Astrocyte (in vitro differentiated cells and primary cell): ENCODE data around the gene FOXD1. TPM values are rescaled to one million over a fixed set of nuclear protein-coding genes. Genes with fewer than 3 reads are reported as not detected.

Experiments used
- DNase-seq: peaks from one replicate; pipeline ENCODE4 v3.0.0-alpha.2; 2010; ENCODE audit warnings: low read depth
- FAIRE-seq: peaks from 2 replicates; lab custom pipeline; 2011; peaks lifted over from hg19 to GRCh38; lab: Jason Lieb, UNC
- H2AFZ ChIP-seq: 2 replicates; pipeline ENCODE4 v1.6.0; 2012; ENCODE audit warnings: low read depth, low read length, inconsistent platforms
- H3K27ac ChIP-seq: 2 replicates; pipeline ENCODE4 v1.5.1; 2011; ENCODE audit warnings: low read depth, low read length, inconsistent platforms
- H3K27me3 ChIP-seq: 2 replicates; pipeline ENCODE4 v1.6.0; 2011; ENCODE audit warnings: low read length, inconsistent platforms; ENCODE audit not compliant: insufficient read depth
- H3K36me3 ChIP-seq: 2 replicates; pipeline ENCODE4 v1.5.1; 2011; ENCODE audit warnings: low read length, inconsistent platforms; ENCODE audit not compliant: insufficient read depth
- H3K4me1 ChIP-seq: 2 replicates; pipeline ENCODE4 v1.5.1; 2011; ENCODE audit warnings: low read length, inconsistent platforms; ENCODE audit not compliant: insufficient read depth
- H3K4me2 ChIP-seq: 2 replicates; pipeline ENCODE4 v1.6.0; 2012; ENCODE audit warnings: low read length, inconsistent platforms
- H3K4me3 ChIP-seq: 2 replicates; pipeline ENCODE4 v1.5.1; 2011; ENCODE audit warnings: low read depth, mild to moderate bottlenecking, low read length, inconsistent platforms; ENCODE audit not compliant: insufficient read depth
- H3K79me2 ChIP-seq: 2 replicates; pipeline ENCODE4 v1.6.0; 2012; ENCODE audit warnings: mild to moderate bottlenecking, low read length, inconsistent platforms; ENCODE audit not compliant: insufficient read depth
- H3K9ac ChIP-seq: 2 replicates; pipeline ENCODE4 v1.6.0; 2012; ENCODE audit warnings: mild to moderate bottlenecking, low read length, inconsistent platforms
- H3K9me3 ChIP-seq: 2 replicates; pipeline ENCODE4 v1.5.1; 2012; ENCODE audit warnings: low read depth, mild to moderate bottlenecking, low read length, inconsistent platforms; ENCODE audit not compliant: insufficient read depth
- H4K20me1 ChIP-seq: 2 replicates; pipeline ENCODE4 v1.6.0; 2012; ENCODE audit warnings: low read length, inconsistent platforms; ENCODE audit not compliant: insufficient read depth
- H3K27ac Mint-ChIP-seq: one replicate; pipeline ENCODE4 v1.8.0; 2021; ENCODE audit warnings: mild to moderate bottlenecking, mixed read lengths; ENCODE audit not compliant: unreplicated experiment
- H3K27me3 Mint-ChIP-seq: one replicate; pipeline ENCODE4 v1.8.0; 2021; ENCODE audit warnings: low read depth, mixed read lengths; ENCODE audit not compliant: unreplicated experiment
- H3K36me3 Mint-ChIP-seq: one replicate; pipeline ENCODE4 v1.8.0; 2021; ENCODE audit warnings: low read depth, mixed read lengths; ENCODE audit not compliant: unreplicated experiment
- H3K4me1 Mint-ChIP-seq: one replicate; pipeline ENCODE4 v1.8.0; 2021; ENCODE audit warnings: low read depth, mixed read lengths; ENCODE audit not compliant: unreplicated experiment
- H3K4me3 Mint-ChIP-seq: one replicate; pipeline ENCODE4 v1.8.0; 2021; ENCODE audit warnings: mild to moderate bottlenecking, moderate library complexity, mixed read lengths; ENCODE audit not compliant: unreplicated experiment
- H3K9me3 Mint-ChIP-seq: one replicate; pipeline ENCODE4 v1.8.0; 2021; ENCODE audit warnings: mild to moderate bottlenecking, mixed read lengths; ENCODE audit not compliant: unreplicated experiment
- CTCF ChIP-seq: IDR thresholded peaks from 2 replicates; pipeline ENCODE4 v1.5.1; 2011; ENCODE audit warnings: low read depth, mild to moderate bottlenecking, inconsistent platforms, low read length, moderate library complexity; ENCODE audit not compliant: insufficient read depth
- EZH2 ChIP-seq: IDR thresholded peaks from 2 replicates; pipeline ENCODE4 v1.6.1; 2012; ENCODE audit warnings: mild to moderate bottlenecking, low read length, inconsistent platforms; ENCODE audit not compliant: insufficient read depth
- total RNA-seq: library from RNA; stranded (reverse); gene quantifications from 2 replicates; pipeline ENCODE4 v1.2.1, GENCODE V29; 2021

The FOXD1 gene
- total RNA-seq, 1 donor from 2014 or later, result 16.9 TPM

DNA sequence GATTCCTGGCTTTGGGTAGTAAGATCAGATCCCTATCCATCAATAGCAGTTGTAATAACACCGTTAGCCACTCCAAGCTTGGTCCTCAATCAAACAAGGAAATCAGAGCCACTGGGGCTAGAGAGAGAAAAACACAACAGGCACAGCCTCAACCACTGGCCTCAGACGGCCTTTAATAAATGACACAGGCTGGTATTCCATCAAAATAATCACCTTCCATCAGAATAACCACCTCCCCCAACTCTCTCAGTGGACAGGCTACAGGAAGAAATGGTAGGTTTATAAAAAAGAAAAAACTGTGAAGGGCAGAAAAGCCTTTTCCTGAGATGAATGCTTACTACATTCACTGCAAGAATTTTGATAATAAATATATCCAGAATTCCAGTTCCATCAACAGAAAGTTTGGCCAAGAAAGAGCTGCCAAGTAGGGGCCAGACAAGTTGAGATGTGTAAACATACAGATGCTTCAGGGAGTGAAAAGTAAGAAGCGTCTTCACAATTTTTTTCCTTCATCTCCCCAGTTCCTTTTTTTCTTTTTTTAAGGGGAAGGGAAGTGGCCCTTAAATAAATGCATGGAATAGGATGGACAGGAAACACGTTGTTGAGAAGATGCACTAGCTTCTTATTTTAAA is 5.5 kb downstream of the FOXD1 start:
- no peak for FAIRE-seq
- H2AFZ ChIP-seq, result no peak overlapping the region
- no peak overlapping the region for H3K27ac ChIP-seq
- H3K4me2 ChIP-seq, result peak overlapping the region; percentile 83
- H4K20me1 ChIP-seq, result peaks cover 36% of the 10 kb centered on the region
- peaks cover 3% of the 10 kb centered on the region for H3K36me3 ChIP-seq
- peaks cover 19% of the 10 kb centered on the region for H3K9me3 Mint-ChIP-seq
- DNase-seq, result peak; percentile 56
- H3K9ac ChIP-seq, result no peak overlapping the region
- H3K4me3 ChIP-seq, result no peak overlapping the region
- no peak overlapping the region for H3K4me3 Mint-ChIP-seq
- peaks cover 70% of the 10 kb centered on the region for H3K79me2 ChIP-seq
- no peak for TF ChIP-seq CTCF
- TF ChIP-seq EZH2, result no peak
- H3K4me1 ChIP-seq, result peaks cover 39% of the 10 kb centered on the region
- peaks cover 3% of the 10 kb centered on the region for H3K4me1 Mint-ChIP-seq
- H3K27me3 ChIP-seq, result no peaks in the 10 kb centered on the region
- H3K9me3 ChIP-seq, result no peaks in the 10 kb centered on the region
- peaks cover 5% of the 10 kb centered on the region for H3K36me3 Mint-ChIP-seq
- peak overlapping the region; percentile 26 for H3K27ac Mint-ChIP-seq
- peaks cover 73% of the 10 kb centered on the region for H3K27me3 Mint-ChIP-seq

GRCh38 chr5:73442231-73442811 is 6.3 kb downstream of the FOXD1 start:
- Mint-ChIP-seq H3K27ac (no peak overlapping the region), H3K27me3 (peaks cover 79% of the 10 kb centered on the region), H3K4me3 (no peak overlapping the region), H3K4me1 (peaks cover 8% of the 10 kb centered on the region), H3K36me3 (peaks cover 5% of the 10 kb centered on the region), H3K9me3 (peaks cover 21% of the 10 kb centered on the region)
- no peak overlapping the region for H3K27ac ChIP-seq
- no peak overlapping the region for H3K9ac ChIP-seq
- H3K4me2 ChIP-seq, result peak overlapping the region; percentile 35
- H3K4me3 ChIP-seq, result no peak overlapping the region
- FAIRE-seq, result no peak
- peaks cover 47% of the 10 kb centered on the region for H3K4me1 ChIP-seq
- H3K27me3 ChIP-seq, result no peaks in the 10 kb centered on the region
- DNase-seq, result no peak
- TF ChIP-seq EZH2 (no peak), CTCF (no peak)
- peaks cover 65% of the 10 kb centered on the region for H3K79me2 ChIP-seq
- H3K9me3 ChIP-seq, result no peaks in the 10 kb centered on the region
- H2AFZ ChIP-seq, result no peak overlapping the region
- peaks cover 3% of the 10 kb centered on the region for H3K36me3 ChIP-seq
- H4K20me1 ChIP-seq, result peaks cover 36% of the 10 kb centered on the region

- H3K27me3 ChIP-seq, result no peaks in the 10 kb centered on the region
- no peak overlapping the region for H2AFZ ChIP-seq
- H3K9ac ChIP-seq, result no peak overlapping the region
- no peak overlapping the region for H3K4me3 ChIP-seq
- no peak overlapping the region for H3K4me2 ChIP-seq
- DNase-seq (no peak), FAIRE-seq (no peak)
- peaks cover 79% of the 10 kb centered on the region for H3K27me3 Mint-ChIP-seq
- peaks cover 8% of the 10 kb centered on the region for H3K4me1 Mint-ChIP-seq
- peaks cover 54% of the 10 kb centered on the region for H3K4me1 ChIP-seq
- H3K27ac Mint-ChIP-seq, result no peak overlapping the region
- H3K79me2 ChIP-seq, result peaks cover 59% of the 10 kb centered on the region
- H3K36me3 Mint-ChIP-seq, result peaks cover 5% of the 10 kb centered on the region
- no peak for TF ChIP-seq EZH2
- no peak for TF ChIP-seq CTCF
- peaks cover 31% of the 10 kb centered on the region for H4K20me1 ChIP-seq
- H3K27ac ChIP-seq, result no peak overlapping the region
- peaks cover 21% of the 10 kb centered on the region for H3K9me3 Mint-ChIP-seq
- H3K4me3 Mint-ChIP-seq, result no peak overlapping the region
- H3K9me3 ChIP-seq, result no peaks in the 10 kb centered on the region
- H3K36me3 ChIP-seq, result peaks cover 3% of the 10 kb centered on the region
These were observed 7.2 kb downstream of the FOXD1 start for GRCh38 chr5:73441378-73441777.
